GM21381 (cell line): ENCODE results near the gene HPCA.
"Not testable (repeated sequence)": the region's sequence is repeated elsewhere in the genome, so short reads cannot be mapped to it uniquely, and the experiment has no call there.

Experiments
- ATAC-seq: cut with Tn5 transposase; IDR thresholded peaks from one replicate; pipeline ENCODE4 v1.9.1; 2021; ENCODE audit warnings: mild to moderate bottlenecking, moderate library complexity; ENCODE audit not compliant: unreplicated experiment

Gene HPCA

DNA sequence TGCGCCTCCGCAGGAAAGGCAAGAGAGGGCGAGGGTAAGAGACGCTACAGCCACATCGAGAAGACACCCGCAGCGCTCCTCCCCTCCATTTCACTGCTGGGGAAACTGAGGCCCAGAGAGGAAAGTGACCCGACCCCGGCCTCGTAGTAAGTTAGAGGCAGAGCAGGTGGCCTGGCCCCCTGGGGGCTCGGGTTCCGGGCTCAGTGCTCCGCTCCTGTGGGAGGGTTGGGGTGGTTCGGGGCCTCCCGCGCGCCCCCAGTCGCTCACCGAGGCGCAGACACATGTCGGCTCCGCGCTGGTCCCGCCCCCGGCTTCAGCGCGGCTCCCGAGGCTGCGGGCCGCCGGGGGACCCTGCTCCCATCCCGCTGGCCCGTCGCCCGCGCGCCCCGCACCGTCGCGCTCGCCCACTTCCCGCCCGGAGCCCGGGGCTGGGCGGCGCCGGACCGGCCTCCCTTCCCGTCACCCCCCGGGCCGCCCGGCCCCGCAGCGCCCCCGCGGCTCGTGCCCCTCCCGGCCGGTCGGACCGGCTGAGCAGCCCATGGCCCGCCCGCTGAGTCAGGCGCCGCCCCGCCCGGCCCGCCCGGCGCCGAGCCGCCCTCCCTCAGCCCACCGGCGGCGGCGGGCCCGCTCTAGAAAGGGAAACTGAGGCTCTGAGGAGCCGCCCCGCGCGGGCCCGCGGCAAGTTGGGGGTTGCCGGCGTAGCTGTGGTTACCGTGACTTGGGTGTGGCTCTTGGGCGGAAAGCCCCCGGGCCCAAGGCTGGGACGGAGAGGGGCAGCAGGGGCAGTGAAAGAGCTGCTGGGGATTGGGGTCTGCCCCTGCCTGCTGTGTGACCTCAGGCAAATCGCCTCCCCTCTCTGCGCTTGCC, 14.9 kb downstream of the HPCA start, which contains the start of gene TMEM54:
Gene TMEM54, minus strand, starts transcription at position 434 of the 867 bp plus-strand sequence. Its CDS starts 151 bp downstream, at position 283.
- ATAC-seq, result no peak

- ATAC-seq, result no peak
These were observed 15.7 kb downstream of the HPCA start for GRCh38 chr1:32901823-32902534.

- no peak for ATAC-seq
These were observed 16.2 kb downstream of the HPCA start for GRCh38 chr1:32902535-32902920.

GRCh38 chr1:32903991-32904785, 17.9 kb downstream of the HPCA start:
- ATAC-seq, result no peak

DNA sequence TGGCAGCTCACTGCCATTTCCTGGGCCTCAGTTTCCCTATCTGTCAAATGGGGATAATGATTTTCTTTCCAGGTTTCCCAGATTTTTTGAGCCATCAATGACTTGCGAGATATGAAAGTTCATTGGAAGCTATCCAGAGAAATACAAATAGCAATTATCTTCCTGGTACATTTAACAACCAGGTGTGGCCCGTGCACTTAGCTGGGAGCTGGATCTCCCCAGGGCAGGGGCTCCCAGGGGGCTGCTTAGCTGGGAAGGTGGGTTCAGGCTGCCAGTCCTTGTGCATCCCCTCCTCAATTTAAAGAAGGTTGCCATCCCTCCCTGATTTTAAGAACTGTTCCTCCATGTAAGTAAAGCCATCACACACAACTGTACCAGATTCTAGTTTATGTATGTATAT, 18.5 kb downstream of the HPCA start:
- no peak for ATAC-seq

DNA sequence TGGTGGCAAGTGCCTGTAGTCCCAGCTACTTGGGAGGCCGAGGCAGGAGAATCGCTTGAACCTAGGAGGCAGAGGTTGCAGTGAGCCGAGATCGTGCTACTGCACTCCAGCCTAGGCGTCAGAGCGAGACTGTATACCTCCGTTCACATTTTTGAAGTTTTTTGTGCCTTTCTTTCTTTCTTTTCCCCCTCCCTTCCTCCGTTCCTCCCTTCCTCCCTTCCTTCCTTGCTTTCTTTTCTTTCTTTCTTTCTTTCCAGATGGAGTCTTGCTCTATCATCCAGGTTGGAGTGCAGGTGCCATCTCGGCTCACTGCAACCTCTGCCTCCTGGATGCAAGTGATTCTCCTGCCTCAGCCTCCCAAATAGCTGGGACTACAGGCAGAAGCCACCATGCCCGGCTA, 19.3 kb downstream of the HPCA start:
- ATAC-seq, result not testable (repeated sequence)

- no peak for ATAC-seq
These were observed 20.4 kb downstream of the HPCA start for GRCh38 chr1:32906654-32907053.

DNA sequence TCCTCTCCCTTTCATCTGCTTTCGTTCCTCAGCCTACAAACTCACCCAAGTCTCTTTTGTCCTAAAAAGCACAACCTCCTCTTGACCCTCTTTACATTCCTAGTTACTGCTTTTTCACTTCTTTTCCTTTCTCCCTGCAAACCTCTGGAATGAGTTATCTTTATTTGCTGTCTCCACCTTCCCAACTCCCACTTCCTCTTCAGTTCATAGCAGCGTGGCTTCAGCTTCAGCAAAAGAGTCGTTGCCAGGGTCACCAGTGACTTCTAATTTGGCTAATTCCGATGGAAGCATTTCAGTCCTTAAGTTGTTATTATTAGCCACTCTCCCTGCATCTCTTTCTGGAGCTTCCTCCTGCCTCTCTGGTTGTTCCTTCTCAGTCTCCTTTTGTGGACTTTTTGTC, 21.1 kb downstream of the HPCA start:
- ATAC-seq, result no peak

GRCh38 chr1:32910319-32910718, 24.0 kb downstream of the HPCA start:
- ATAC-seq, result no peak

GRCh38 chr1:32915766-32916706, 29.7 kb downstream of the HPCA start:
- no peak for ATAC-seq

GRCh38 chr1:32917521-32917920, 31.2 kb downstream of the HPCA start:
- ATAC-seq, result no peak

DNA sequence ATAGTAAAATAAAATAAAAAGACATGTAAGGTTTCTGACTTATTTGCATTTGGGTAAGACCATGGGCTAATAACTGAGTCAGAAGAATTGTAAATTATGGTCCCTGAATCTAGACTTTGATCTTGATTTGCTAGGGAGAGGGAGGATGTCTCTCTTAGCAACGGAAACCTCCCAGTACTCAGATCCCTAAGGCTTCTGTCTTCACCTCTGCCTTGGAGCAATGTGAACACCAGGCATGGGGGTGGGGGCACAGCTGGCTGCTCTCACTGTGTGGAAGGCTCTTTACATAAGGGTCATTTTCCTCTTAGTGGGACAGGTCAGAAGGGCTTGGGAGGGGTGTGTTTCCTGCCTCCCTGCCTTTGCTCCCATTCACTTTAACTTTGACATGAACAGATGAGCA, 31.9 kb downstream of the HPCA start:
- ATAC-seq, result no peak

DNA sequence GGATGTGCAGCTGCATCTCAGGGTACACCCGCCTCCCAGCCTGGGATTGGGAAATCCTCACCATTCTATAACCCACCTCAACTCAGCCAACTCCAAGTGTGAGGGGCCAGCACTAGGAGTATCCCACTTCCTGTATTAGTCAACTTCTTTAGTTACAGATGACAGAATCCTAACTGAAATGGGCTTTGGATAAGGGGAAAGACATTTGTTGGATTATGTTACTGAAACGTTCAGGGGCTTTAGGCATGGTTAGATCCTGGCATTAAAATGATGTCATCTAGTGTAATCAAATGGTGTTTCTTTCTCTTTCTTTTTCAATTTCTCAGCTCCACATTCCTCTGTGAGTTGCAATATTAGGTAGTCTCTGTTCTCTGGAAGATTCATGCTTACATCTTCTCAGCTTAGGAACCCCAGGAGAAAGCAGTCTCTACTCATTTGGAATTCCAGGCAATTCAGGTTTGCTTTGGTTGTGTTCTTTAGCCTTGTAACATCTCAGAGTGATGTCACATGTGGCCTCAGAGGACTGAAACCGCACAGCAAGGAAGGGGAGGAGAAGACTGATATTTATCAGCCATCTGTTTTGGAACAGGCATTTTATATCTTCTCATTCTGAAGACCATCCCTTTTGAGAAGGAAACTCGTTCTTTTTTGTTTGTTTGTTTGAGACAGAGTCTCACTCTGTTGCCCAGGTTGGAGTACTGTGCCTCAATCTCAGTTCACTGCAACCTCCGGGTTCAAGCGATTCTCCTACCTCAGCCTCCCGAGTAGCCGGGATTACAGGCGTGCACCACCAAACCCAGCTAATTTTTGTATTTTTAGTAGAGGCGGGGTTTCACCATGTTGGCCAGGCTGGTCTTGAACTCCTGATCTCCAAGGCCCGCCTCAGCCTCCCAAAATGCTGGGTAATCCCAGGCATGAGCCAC, 33.8 kb downstream of the HPCA start:
- ATAC-seq, result no peak

GRCh38 chr1:32920833-32921232, 34.5 kb downstream of the HPCA start:
- ATAC-seq, result no peak

- ATAC-seq, result no peak
These were observed 38.6 kb downstream of the HPCA start for GRCh38 chr1:32924881-32925344.

- ATAC-seq, result no peak
These were observed 39.3 kb downstream of the HPCA start for GRCh38 chr1:32925403-32926162.

GRCh38 chr1:32926562-32926961, 40.3 kb downstream of the HPCA start:
- ATAC-seq, result no peak

DNA sequence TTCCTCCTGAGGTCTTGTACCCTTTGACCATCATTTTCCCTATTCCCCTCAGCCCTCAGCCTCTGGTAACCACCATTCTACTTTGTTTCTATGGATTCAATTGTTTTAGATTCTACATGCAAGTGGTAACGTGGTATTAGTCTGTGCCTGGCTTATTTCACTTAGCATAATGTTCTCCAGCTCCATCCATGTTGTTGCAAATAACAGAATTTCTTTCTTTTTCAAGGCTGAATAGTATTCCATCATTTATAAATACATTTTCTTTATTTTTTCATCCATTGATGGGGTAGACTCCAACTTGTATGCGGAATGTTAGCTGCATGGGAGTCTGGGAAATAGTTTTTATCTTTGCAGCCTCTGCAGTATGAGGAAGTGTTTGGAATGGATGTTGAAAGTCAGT, 41.1 kb downstream of the HPCA start:
- ATAC-seq, result no peak
